ENCODE data around the gene BLOC1S5.

The BLOC1S5 gene

DNA sequence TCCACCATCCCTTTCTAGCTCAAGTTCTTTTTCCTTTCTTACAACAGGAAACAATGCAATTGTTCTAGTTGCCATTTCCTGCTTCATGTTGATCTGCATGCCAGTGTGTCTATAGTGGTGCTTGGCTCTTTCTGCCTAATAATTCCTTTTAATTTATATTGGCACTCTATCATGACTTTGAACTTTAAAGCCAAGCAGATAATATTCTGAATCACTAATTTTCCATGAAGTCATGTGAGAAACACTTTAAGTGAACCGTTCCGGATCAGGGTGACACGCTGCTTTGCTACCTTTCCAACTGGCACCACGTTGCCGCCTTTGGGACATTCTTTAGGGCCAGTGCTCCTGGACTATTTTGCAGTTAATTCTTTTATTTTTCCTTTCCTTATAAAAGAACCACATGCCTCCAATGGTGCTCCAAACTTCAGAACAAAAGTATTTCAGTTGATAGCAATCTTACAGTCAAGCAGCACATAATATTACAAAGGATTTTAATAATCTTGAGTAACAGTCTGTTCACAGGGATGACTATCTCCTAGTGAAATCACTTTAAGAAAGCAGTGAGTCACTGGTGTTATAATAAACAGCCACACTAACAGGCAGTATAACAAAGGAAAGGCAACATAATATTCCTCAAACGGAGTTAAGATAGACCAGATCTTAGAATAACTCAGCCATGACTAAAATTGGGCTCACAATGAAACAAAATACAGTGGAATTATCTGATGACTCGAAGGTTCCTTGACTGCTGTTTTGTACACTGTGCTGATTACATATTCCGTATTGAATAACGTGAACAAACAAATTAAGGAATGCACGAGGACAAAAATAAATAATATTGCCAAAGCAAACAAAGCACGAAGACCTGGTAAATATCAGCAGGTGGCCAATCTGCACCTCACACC is 19.0 kb upstream of the BLOC1S5 start:
- no peak for DNase-seq
- in situ Hi-C loops (cut with MboI; ENCODE audit: low pct_unique_long_range_greater_than_20kb, low sequenced_read_pairs), result no loop called here

DNA sequence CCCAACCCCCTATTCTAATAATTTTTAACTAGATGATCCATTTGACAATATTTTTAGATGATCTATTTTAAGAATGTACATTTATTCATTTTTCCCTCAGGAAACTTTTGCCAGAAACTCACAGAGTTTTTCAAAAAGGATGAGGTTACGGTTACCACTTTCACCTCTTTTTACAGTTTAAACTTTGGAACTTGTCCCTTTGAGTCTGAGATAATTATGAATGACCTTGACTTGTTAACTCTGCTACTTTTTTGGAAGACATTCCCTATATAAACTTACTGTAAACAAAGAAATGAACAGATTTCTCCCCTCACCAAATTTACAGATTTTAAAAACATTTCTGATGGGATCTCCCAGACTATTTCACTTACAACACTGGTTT is 18.4 kb upstream of the BLOC1S5 start:
- DNase-seq, result no peak
- in situ Hi-C loops (cut with MboI; ENCODE audit: low pct_unique_long_range_greater_than_20kb, low sequenced_read_pairs), result no loop called here

DNA sequence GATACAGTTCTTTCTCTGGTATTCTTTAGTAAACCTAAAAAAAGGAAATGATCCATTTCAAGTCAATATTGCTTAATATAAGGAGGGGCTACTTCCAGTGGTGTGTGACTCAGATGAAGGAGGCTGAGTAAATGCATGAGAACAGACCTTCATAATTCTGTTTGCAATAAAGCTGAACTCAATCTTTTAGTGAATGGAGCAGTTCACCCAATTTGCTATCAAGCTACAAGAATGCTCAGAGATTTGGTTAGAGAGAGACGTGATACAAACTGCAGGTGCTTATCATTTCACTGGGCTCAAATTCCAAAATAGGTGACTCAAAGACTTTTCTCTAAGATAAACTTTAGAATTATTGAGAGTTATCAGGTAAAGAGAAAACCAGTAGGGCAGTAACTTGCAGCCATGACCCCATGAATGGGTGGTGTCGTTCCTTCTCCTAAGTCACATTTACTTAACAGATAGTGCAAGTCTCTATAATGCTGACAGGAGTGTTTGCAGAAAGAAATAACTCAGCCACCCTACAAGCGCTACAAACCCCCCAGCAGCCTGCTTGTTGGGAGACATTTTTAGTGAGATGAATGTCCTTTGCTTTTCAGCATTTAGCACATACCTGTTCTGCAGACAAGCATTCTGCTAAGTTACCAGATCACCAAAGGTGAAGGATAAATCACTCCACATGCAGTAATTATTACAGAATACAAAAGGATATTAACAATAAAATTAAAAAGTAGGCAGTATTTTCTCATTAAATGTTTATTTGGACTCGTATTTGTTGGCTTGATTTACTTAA is 16.4 kb upstream of the BLOC1S5 start:
- in situ Hi-C loops (cut with MboI; ENCODE audit: low pct_unique_long_range_greater_than_20kb, low sequenced_read_pairs), result no loop called here
- DNase-seq, result no peak

DNA sequence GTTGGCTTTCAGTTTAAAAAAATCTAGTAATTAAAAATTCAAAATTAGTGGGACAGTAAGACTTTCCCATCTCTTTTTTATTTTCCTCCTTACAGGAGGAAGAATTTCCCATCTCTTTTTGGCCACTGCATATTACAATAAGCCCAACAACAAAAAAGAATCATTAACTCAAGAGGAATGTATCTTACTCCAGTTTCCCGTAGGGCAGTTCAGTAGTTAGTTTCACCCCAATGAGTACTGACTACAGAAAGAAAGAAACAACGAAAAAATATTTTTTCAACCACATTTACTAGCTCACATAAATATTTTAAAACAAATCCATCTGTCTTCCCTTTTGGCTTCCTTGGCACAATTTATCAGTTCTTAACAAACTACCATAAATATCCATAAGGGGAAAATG is 14.9 kb upstream of the BLOC1S5 start:
- no peak for DNase-seq
- in situ Hi-C loops (cut with MboI; ENCODE audit: low pct_unique_long_range_greater_than_20kb, low sequenced_read_pairs), result no loop called here

DNA sequence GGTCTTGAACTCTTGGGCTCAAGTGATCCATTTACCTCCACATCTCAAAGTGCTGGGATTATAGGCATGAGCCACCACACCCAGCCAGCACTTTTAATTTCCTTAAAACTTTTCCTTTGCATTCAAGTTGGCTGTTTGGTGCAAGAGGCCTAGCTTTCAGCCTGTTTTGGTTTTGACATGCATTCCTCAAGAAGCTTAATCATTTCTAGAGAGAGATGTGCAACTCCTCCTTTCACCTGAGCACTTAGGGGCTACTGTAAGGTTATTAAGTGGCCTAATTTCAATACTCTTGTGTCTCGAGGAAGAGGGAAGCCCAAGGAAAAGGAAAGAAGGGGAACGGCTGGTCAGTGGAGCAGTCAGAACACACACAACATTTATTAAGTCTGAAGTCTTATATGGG is 13.8 kb upstream of the BLOC1S5 start:
- DNase-seq, result no peak
- in situ Hi-C loops (cut with MboI; ENCODE audit: low pct_unique_long_range_greater_than_20kb, low sequenced_read_pairs), result no loop called here

DNA sequence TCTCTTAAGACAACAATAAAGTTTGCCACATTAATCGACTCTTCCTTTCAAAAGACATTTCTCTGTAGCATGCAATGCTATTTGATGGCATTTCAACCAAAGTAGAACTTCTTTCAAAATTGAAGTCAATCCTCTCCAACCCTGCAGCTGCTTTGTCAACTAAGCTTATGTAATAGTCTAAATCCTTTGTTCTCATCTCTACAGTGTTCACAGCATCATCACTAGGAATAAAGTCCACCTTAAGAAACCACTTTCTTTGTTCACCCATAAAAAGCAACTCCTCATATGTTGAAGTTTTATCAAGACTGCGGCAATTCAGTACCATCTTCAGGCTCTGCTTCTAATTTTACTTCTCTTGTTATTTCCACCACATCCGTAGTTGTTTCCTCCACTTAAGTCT is 11.5 kb upstream of the BLOC1S5 start:
- in situ Hi-C loops (cut with MboI; ENCODE audit: low pct_unique_long_range_greater_than_20kb, low sequenced_read_pairs), result no loop called here
- no peak for DNase-seq

DNA sequence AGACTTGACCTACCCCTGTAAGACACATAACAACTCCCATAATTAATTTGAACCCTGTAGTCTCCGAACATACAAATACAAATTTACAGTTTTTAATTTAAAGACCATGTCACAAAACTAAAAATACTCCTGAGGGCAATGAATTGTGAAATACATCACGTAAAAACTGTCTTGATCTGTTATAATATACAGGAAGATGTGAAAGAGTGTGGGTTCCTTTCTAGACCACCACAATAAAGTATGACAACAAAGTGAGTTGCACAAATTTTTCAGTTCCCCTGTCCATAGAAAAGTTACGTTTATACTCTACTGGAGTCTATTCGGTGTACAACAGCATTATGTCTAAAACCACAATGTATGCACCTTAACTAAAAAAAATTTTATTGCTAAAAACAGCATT is 11.0 kb upstream of the BLOC1S5 start:
- in situ Hi-C loops (cut with MboI; ENCODE audit: low pct_unique_long_range_greater_than_20kb, low sequenced_read_pairs), result no loop called here
- DNase-seq, result no peak

DNA sequence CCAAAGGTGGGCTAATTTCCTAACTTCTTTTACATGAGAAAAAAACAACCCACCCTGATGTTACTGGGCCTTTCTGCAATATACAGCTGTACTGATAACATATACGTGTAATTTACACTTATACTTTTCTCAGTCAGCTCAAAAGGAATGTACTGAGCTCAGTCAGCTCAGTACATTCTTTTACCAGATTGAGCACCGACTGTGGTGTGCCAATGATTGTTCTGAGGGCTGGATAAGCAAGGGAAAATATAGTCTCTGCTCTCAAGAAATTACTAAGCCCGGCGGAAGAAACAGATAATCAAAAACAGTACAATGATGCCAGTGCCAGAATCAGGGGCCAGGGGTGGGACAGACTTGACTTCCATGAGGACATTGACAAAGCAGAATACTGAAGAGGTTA is 10.0 kb upstream of the BLOC1S5 start:
- no peak for DNase-seq
- in situ Hi-C loops (cut with MboI; ENCODE audit: low pct_unique_long_range_greater_than_20kb, low sequenced_read_pairs), result no loop called here

DNA sequence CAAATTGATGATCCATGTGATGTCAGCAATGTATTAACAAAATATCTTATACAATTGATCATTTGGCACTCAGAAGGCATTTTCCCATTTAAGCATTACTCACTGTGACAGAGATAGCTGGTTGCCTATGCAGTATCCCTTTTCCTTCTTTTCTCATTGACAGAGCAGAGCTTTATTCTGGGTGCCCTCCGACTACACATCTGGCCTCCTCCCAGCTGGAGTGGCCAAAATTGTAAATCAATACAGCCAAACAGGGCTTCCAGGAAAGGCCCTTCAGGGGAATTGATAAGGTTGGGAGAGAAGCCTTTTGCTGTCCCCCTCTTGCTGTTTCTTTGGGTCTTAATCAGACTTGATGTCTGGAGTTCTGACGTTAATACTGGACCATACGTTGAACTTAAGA is 9.6 kb upstream of the BLOC1S5 start:
- no peak for DNase-seq
- in situ Hi-C loops (cut with MboI; ENCODE audit: low pct_unique_long_range_greater_than_20kb, low sequenced_read_pairs), result no loop called here

DNA sequence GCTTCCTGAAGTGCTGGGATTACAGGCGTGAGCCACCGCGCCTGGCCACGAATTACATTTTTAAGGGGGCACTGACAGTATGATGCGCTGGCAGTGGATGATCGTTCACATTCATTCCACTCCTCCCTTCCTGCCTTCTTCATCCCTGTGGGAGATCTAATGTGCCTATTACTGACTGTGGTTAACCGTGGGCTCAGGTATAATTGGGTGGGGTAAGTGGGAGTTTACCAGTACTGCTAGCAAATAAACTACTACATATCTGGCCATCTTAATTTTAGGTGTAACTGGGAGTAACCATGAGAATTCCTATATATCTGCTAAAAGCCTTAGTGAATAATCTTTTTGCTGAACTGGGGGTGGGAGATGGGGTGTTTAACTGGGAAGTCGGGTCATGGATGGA is 6.5 kb upstream of the BLOC1S5 start:
- in situ Hi-C loops (cut with MboI; ENCODE audit: low pct_unique_long_range_greater_than_20kb, low sequenced_read_pairs), result no loop called here
- no peak for DNase-seq

DNA sequence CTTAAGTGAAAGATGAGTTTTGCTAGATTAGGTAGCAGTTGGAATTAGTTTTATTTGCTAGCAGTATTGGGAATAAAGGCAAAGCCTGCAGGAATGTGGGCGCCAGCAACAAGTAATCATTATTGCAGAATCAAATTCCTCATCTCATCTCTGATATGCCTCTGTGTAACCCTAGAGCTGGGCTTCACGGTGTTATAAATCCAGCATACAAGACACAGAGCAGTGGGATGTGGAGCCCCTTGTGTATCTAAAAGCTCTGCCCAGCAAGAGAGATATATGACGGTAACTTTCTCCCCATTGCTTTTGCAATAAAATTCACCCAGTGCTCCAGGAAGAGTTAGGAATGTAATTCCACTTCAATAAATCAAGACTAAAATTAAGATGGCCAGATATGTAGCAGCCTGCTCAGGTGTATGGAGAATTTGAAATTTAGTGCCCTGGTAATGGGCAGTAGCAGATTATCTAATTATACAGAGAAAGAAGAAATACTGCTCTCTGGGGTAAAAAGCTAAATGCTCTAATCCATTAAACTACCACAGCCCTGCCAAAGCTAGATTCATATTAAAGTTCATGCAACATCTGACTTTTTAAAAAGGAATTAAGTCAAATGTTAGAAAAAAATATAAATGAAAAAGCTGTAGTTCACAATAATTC is 5.6 kb upstream of the BLOC1S5 start:
- DNase-seq, result no peak
- in situ Hi-C loops (cut with MboI; ENCODE audit: low pct_unique_long_range_greater_than_20kb, low sequenced_read_pairs), result no loop called here

DNA sequence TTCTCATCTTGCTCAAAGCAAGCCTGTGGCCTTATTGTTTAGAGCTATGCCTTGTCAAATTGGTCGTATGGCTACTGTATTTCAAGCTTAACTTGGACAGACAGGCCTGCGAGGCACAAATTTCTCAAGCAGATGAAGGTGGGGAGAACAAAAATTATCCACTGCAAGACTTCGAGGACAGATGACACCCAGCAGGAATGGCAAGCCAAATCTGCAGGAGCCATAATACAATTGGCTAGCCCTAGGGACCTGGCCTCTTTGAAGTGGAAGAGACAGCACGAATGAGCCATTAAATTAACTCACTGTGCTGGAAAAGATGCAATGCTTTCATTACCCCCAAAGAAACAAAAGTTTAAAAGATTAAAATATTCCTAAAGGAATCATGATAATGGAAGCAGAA is 5.0 kb upstream of the BLOC1S5 start:
- DNase-seq, result no peak
- in situ Hi-C loops (cut with MboI; ENCODE audit: low pct_unique_long_range_greater_than_20kb, low sequenced_read_pairs), result no loop called here

DNA sequence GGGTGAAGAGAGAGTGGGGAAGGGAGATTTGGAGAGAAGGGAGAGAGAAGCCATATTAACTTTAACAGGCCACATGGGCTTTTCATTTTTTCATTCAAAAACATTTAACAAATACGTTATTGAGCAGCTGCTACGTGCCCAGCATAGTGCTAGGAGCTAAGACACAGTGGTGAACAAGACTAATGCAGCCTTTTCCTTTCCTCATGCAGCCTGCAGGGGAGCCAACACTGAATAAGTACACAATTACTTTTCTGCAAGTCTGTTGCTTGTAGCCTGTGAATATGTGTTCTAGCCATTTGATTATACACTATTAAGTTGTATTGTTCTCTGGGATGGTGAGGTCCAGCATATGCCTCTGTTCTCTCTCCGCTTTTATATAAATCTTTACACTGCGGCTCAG is 1.9 kb upstream of the BLOC1S5 start:
- in situ Hi-C loops (cut with MboI; ENCODE audit: low pct_unique_long_range_greater_than_20kb, low sequenced_read_pairs), result no loop called here
- no peak for DNase-seq

DNA sequence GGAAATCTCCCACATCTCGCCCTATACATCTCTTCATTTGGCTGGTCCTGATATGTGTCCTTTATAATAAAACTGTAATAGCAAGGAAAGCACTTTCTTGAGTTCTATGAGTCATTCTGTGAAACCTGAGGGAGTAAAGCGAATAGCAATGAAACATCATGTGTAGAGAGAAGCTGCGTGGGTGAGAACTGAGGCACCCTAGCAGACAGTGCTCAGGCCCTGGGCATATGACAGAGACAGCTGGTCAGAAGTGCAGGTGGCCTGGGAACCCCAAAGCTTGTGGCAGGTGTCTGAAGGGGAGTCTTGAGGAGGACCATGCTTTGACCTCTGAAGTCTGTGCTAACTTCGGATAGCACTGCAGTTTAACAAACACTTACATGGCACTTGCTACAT is 1.3 kb upstream of the BLOC1S5 start:
- in situ Hi-C loops (cut with MboI; ENCODE audit: low pct_unique_long_range_greater_than_20kb, low sequenced_read_pairs), result no loop called here
- DNase-seq, result no peak

DNA sequence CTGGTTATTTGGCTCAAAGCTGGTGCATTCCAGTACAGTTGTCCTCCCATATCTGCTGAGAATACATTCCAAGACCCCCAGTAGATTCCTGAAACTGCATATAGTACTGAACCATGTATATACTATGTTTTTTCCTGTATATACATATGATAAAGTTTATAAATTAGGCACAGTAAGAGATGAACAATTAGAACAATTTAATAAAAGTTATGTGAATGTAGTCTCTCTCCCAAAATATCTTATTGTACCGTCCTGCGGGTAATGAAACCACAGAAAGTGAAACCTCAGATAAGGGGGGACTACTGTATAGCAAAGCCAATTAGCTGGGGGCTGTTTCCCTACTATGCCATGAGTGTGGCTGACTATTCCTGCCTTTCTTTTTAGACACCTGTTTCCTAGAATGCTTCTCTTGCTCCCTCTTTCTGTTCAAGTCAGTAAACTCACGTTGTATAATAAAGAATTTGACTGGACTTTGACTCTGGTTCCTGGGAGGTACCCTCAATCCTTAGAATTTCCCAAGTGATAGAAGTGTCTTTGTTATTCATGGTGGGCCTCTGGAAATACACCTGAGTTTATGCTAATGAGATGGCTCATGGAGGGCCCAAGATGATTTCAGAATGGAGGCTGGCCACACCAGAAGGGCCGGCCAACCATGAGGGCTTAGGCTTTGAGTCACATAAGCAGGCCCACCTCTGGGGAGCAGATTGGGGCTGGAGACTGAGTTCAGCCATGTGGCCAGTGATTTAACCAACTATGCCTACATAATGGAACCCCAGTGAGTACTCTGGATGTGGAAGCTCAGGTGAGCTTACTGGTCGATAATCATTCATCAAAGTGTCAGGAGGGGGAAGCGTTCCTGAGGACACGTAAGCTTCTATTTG is 689 bp upstream of the BLOC1S5 start:
- no peak for DNase-seq
- in situ Hi-C loops (cut with MboI; ENCODE audit: low pct_unique_long_range_greater_than_20kb, low sequenced_read_pairs), result no loop called here

DNA sequence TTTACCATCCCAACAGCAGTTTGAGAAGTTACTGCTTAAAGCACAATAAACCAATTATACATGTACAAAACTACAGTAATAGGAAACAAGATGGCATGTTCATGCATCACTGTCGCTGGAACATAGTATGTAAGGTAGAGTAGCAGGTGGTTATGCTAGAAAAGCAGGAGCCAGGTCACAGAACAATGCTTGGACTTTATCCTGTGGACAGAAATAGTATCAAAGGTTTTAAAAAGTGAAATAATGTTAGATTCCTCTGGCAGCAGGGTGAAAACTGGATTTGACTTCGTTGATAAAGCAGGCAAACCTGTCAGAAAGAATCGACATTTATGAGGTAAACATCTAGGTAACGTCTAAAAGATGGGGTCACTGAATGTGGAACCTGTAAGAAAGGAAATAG is 2.5 kb downstream of the BLOC1S5 start:
- in situ Hi-C loops (cut with MboI; ENCODE audit: low pct_unique_long_range_greater_than_20kb, low sequenced_read_pairs), result no loop called here
- DNase-seq, result no peak

DNA sequence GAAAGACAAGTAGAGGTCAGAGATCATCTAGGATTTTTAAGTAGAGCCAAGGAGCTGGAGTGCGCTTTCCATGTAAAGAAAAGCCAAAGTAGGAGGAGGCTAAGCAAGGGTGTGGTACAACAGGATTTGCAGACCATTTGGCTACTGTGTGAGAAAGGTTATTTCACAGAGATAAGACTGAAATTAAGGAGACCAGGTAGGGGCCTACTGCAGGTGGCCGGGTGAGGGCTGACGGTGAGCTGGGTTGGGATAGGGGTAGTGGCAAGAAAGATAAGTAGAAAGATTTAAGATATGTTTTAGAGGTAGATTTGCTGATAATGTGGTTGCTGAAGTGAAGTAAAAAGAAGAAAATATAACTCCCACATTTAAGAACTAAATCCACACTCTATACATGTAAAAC is 3.8 kb downstream of the BLOC1S5 start:
- in situ Hi-C loops (cut with MboI; ENCODE audit: low pct_unique_long_range_greater_than_20kb, low sequenced_read_pairs), result no loop called here
- no peak for DNase-seq

DNA sequence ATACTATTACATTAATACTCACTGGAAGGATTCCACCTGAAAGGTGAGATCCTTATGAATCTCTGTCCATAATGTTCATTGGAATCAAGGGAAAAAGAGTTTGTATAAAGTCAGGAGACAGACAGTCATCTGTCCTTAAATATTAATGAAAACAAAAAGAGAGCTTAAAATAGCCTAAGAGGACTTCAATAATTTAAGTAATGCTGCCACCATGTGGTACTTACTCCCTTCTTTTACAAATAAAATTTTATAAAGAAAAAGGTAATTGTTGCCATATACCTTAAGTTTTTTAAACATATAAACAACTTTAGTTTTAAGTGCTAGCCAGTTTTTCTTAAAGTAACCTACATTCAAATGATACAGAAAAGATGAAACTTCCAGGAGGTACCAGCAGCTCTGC is 5.1 kb downstream of the BLOC1S5 start:
- in situ Hi-C loops (cut with MboI; ENCODE audit: low pct_unique_long_range_greater_than_20kb, low sequenced_read_pairs), result no loop called here
- no peak for DNase-seq

DNA sequence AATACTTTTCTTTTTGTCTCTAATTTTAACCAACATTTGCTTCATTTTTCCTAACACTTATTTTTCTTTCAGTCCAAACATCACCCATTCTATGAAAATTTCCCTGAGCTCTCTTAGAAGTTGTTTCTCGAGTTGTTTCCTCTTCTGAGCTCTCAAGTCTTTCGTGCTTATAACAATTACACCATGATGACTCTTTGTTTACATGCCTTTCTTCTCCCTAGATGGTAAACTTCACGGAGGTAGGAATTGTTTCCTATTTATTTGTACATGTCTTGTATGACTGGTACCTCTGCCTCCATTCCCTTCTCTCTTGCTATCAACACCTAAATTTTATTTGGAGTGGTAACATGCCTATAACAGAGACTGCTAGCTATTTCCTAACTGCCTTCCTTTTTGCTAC is 6.4 kb downstream of the BLOC1S5 start:
- in situ Hi-C loops (cut with MboI; ENCODE audit: low pct_unique_long_range_greater_than_20kb, low sequenced_read_pairs), result no loop called here
- no peak for DNase-seq
